ENCODE measurements around the gene RUNX3. TPM values are rescaled to one million over a fixed set of nuclear protein-coding genes. Genes with fewer than 3 reads are reported as not detected.

RUNX3 gene
- polyA plus RNA-seq, 1 experiment, result 0.23 TPM

DNA sequence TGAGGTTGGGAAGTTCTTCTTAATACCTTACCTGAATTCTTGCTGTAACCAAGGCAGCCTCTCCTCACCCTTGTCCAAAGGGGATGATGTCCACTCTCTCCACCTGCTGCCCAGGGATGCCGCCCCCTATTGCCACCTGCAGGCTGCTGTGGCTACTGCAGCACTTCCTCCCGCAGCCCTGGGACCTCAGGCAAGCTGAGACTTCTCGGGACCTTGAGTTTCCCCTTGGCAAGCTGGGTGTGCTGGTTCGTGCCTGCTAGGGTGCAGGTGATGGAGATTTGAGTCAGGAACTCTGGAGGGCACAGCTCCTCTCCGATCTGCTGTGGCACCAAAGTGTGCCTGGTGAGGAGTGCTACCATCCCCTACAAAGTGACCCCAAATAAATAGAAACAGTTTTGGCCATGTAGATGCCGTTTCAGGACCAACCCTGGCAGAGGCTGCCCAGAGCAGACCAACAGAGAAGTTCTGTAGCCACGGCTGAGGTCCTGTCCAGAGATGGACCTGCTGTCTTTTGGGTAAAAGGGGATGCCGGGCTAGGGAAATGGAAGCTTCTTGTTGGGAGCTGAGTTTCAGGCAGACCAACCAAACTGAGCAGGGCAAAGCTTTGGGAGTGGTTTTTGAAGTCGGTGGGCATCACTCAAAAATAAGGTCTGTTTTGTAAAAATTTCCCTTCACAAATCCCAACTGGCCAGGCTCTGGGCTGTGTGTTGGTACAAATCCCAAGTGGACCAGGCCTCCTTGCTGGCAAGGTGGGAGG is 31.7 kb downstream of the RUNX3 start:
- Histone ChIP-seq H3K36me3 (ENCODE audit: control insufficient read depth, insufficient read depth, low read length) (no peaks in the 10 kb centered on the region), H3K27me3 (ENCODE audit: control insufficient read depth, insufficient read depth, low read length) (peaks cover 3% of the 10 kb centered on the region; the same call in 1 of the 2 replicates), H3K4me3 (ENCODE audit: low read depth, low read length) (no peak overlapping the region)
- POLR2A ChIA-PET, result no interaction called here
- no peak for DNase-seq (ENCODE audit: low read depth)
- CTCF ChIA-PET, result interaction anchor here (0.6 to 5.2 kb wide), 24 partner anchors 8 to 433 kb away, joined by 3 to 39 read pairs (median 4); no protein-coding TSS in a partner anchor
- TF ChIP-seq, protein P1, sequence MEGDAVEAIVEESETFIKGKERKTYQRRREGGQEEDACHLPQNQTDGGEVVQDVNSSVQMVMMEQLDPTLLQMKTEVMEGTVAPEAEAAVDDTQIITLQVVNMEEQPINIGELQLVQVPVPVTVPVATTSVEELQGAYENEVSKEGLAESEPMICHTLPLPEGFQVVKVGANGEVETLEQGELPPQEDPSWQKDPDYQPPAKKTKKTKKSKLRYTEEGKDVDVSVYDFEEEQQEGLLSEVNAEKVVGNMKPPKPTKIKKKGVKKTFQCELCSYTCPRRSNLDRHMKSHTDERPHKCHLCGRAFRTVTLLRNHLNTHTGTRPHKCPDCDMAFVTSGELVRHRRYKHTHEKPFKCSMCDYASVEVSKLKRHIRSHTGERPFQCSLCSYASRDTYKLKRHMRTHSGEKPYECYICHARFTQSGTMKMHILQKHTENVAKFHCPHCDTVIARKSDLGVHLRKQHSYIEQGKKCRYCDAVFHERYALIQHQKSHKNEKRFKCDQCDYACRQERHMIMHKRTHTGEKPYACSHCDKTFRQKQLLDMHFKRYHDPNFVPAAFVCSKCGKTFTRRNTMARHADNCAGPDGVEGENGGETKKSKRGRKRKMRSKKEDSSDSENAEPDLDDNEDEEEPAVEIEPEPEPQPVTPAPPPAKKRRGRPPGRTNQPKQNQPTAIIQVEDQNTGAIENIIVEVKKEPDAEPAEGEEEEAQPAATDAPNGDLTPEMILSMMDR (IDR thresholded peaks at IDR 0.05; ENCODE audit: insufficient read depth, low read depth, low read length), result peak; percentile 93

GRCh38 chr1:24897263-24898151 is 32.6 kb downstream of the RUNX3 start:
- H3K36me3 ChIP-seq (ENCODE audit: control insufficient read depth, insufficient read depth, low read length), result no peaks in the 10 kb centered on the region
- ChIA-PET POLR2A (no interaction called here), CTCF (interaction anchor here (0.9 to 5.2 kb wide), 20 partner anchors 9 to 432 kb away, joined by 3 to 39 read pairs (median 4); no protein-coding TSS in a partner anchor)
- H3K4me3 ChIP-seq (ENCODE audit: low read depth, low read length), result no peak overlapping the region
- no peak for DNase-seq (ENCODE audit: low read depth)
- peaks cover 3% of the 10 kb centered on the region for H3K27me3 ChIP-seq (ENCODE audit: control insufficient read depth, insufficient read depth, low read length)
- TF ChIP-seq, protein P1 (IDR thresholded peaks at IDR 0.05; ENCODE audit: insufficient read depth, low read depth, low read length), result no peak

DNA sequence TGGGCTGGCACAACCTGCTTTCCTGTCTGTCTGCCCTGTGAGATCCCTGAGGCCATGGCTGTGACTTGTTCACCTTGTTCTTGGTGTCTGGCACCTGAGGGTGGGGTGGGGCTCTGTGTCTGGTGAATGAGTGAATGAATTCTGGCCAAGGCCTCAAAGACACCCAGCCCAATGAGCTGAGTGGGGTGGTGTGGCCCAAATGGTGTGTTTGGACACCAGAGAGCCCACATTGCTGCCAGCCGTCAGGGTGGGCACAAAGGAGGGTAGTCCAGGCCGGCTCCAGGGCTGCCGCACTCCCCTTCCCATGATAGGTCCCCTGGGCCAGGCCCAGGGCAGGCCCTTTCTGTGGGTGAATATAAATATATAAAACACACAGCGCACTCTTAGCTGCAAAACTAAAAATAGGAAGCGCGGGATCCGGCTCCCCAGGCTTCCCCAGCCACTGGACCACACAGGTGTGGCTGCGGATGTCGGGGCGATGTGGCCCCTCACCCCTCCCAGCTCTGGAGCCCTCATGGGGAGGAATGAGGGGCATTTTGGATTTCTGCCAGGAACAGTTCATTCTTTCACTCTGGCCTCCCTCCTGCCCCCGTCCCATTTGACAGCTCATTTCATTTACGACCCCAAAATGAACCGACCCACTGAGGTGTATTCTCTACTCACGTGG is 33.3 kb downstream of the RUNX3 start:
- Histone ChIP-seq H3K36me3 (ENCODE audit: control insufficient read depth, insufficient read depth, low read length) (no peaks in the 10 kb centered on the region), H3K4me3 (ENCODE audit: low read depth, low read length) (no peak overlapping the region), H3K27me3 (ENCODE audit: control insufficient read depth, insufficient read depth, low read length) (peaks cover 3% of the 10 kb centered on the region)
- ChIA-PET POLR2A (interaction anchor here (0.6 kb wide), 1 partner anchor 66 kb away, joined by 6 read pairs; no protein-coding TSS in a partner anchor), CTCF (interaction anchor here (0.9 to 5.2 kb wide), 8 partner anchors 9 to 208 kb away, joined by 3 to 39 read pairs (median 8); no protein-coding TSS in a partner anchor)
- DNase-seq (ENCODE audit: low read depth), result no peak
- TF ChIP-seq, protein P1 (IDR thresholded peaks at IDR 0.05; ENCODE audit: insufficient read depth, low read depth, low read length), result no peak

DNA sequence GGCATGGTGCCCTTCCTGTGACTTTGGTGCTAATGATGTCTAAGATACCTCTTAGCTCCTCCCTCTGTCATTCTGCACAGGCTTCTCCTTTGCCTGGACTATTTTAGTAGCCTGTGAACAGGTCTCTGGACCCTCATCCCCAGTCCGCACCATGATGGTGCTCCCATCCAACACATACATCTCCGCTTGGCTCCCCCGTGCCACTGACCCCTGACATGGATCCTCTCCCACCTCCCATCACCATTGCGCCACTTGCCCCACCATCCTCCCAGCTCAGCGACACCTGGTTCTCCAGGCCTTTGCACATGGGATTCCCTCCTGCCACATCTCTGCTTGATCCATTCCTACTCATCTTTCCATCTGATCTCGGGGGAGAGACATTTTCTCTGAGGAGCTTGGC is 33.9 kb downstream of the RUNX3 start:
- TF ChIP-seq, protein P1 (IDR thresholded peaks at IDR 0.05; ENCODE audit: insufficient read depth, low read depth, low read length), result no peak
- Histone ChIP-seq H3K27me3 (ENCODE audit: control insufficient read depth, insufficient read depth, low read length) (peaks cover 3% of the 10 kb centered on the region), H3K36me3 (ENCODE audit: control insufficient read depth, insufficient read depth, low read length) (no peaks in the 10 kb centered on the region), H3K4me3 (ENCODE audit: low read depth, low read length) (no peak overlapping the region)
- POLR2A ChIA-PET, result no interaction called here
- CTCF ChIA-PET, result interaction anchor here (0.9 to 5.2 kb wide), 4 partner anchors 9 to 208 kb away, joined by 3 to 39 read pairs (median 21); no protein-coding TSS in a partner anchor
- no peak for DNase-seq (ENCODE audit: low read depth)
